Activated CD4-positive, alpha-beta T cell treated with anti-CD3 and anti-CD28 coated beads, Interleukin-2, amount 10 ng/mL, durations not matched to agents 7 days and 5 days (primary cell): ENCODE results near the gene WNT5B. TPM values are rescaled to one million over a fixed set of nuclear protein-coding genes. Genes with fewer than 3 reads are reported as not detected.

Source experiments
- CTCF ChIA-PET: fragments of 350-600 bp; sonication (Branson Sonifier 250); formaldehyde crosslinking; loops from one replicate; lab custom pipeline; 2021; ENCODE audit warnings: antibody characterized with exemption; lab: Charles Lee
- POLR2A ChIA-PET: fragments of 350-600 bp; sonication (Branson Sonifier 250); formaldehyde crosslinking; loops from one replicate; lab custom pipeline; 2021; ENCODE audit warnings: antibody characterized with exemption; lab: Charles Lee
- DNase-seq: peaks from one replicate; pipeline ENCODE4 v3.0.0-alpha.2; 2020
- H3K27ac Mint-ChIP-seq: one replicate; pipeline ENCODE4 v1.8.0; 2021; ENCODE audit warnings: mild to moderate bottlenecking, moderate library complexity, mixed read lengths
- H3K27me3 Mint-ChIP-seq: one replicate; pipeline ENCODE4 v1.8.0; 2021; ENCODE audit warnings: mixed read lengths
- H3K36me3 Mint-ChIP-seq: one replicate; pipeline ENCODE4 v1.8.0; 2021; ENCODE audit warnings: low read depth, mixed read lengths
- H3K4me1 Mint-ChIP-seq: one replicate; pipeline ENCODE4 v1.8.0; 2021; ENCODE audit warnings: mixed read lengths
- H3K4me3 Mint-ChIP-seq: one replicate; pipeline ENCODE4 v1.8.0; 2021; ENCODE audit warnings: mild to moderate bottlenecking, moderate library complexity, mixed read lengths
- H3K9me3 Mint-ChIP-seq: one replicate; pipeline ENCODE4 v1.8.0; 2021; ENCODE audit warnings: mixed read lengths
- total RNA-seq, 2 experiments: library from RNA; stranded (reverse); gene quantifications; one replicate each; pipeline ENCODE4 v1.2.3, GENCODE V29; 2021

The WNT5B gene
- total RNA-seq, 2 experiments from 2014 or later, result 0.15 TPM; not detected in 1

- CTCF ChIA-PET, result interaction anchor here (0.6 to 1.9 kb wide), 5 partner anchors 16 to 487 kb away, joined by 3 to 18 read pairs (median 3); no protein-coding TSS in a partner anchor
- Mint-ChIP-seq H3K9me3 (no peaks in the 10 kb centered on the region), H3K36me3 (no peaks in the 10 kb centered on the region), H3K27ac (no peak overlapping the region), H3K4me3 (no peak overlapping the region), H3K4me1 (peaks cover 43% of the 10 kb centered on the region), H3K27me3 (peaks cover 5% of the 10 kb centered on the region)
- DNase-seq, result no peak
- POLR2A ChIA-PET, result no interaction called here
Observed at GRCh38 chr12:1604464-1604863, 24.6 kb upstream of the WNT5B start.

- Mint-ChIP-seq H3K4me3 (peak overlapping the region; percentile 56), H3K36me3 (no peaks in the 10 kb centered on the region), H3K4me1 (peaks cover 43% of the 10 kb centered on the region), H3K27me3 (peaks cover 5% of the 10 kb centered on the region), H3K27ac (peak overlapping the region; percentile 1), H3K9me3 (no peaks in the 10 kb centered on the region)
- CTCF ChIA-PET, result interaction anchor here (0.5 to 1.9 kb wide), 9 partner anchors 9 to 1223 kb away, joined by 3 to 8 read pairs (median 3); no protein-coding TSS in a partner anchor
- POLR2A ChIA-PET, result no interaction called here
- DNase-seq, result peak; percentile 73
Observed at GRCh38 chr12:1605129-1606020, 23.7 kb upstream of the WNT5B start.

GRCh38 chr12:1606021-1606622 is 22.9 kb upstream of the WNT5B start:
- POLR2A ChIA-PET, result no interaction called here
- peaks cover 5% of the 10 kb centered on the region for H3K27me3 Mint-ChIP-seq
- H3K27ac Mint-ChIP-seq, result peak overlapping the region; percentile 41
- DNase-seq, result peak; percentile 14
- H3K4me1 Mint-ChIP-seq, result peaks cover 36% of the 10 kb centered on the region
- no peaks in the 10 kb centered on the region for H3K36me3 Mint-ChIP-seq
- no peaks in the 10 kb centered on the region for H3K9me3 Mint-ChIP-seq
- peak overlapping the region; percentile 56 for H3K4me3 Mint-ChIP-seq
- CTCF ChIA-PET, result interaction anchor here (0.9 to 1.9 kb wide), 5 partner anchors 8 to 488 kb away, joined by 3 to 8 read pairs (median 3); no protein-coding TSS in a partner anchor

- H3K9me3 Mint-ChIP-seq, result no peaks in the 10 kb centered on the region
- H3K27me3 Mint-ChIP-seq, result peaks cover 12% of the 10 kb centered on the region
- no peak for DNase-seq
- H3K36me3 Mint-ChIP-seq, result no peaks in the 10 kb centered on the region
- ChIA-PET CTCF (interaction anchor here (0.7 to 1.8 kb wide), 2 partner anchors 15 to 628 kb away, joined by 4 to 5 read pairs; no protein-coding TSS in a partner anchor), POLR2A (no interaction called here)
- H3K4me3 Mint-ChIP-seq, result no peak overlapping the region
- H3K4me1 Mint-ChIP-seq, result peaks cover 22% of the 10 kb centered on the region
- no peak overlapping the region for H3K27ac Mint-ChIP-seq
Observed at GRCh38 chr12:1607940-1608712, 20.9 kb upstream of the WNT5B start.

GRCh38 chr12:1608713-1609119 is 20.3 kb upstream of the WNT5B start:
- no peaks in the 10 kb centered on the region for H3K36me3 Mint-ChIP-seq
- POLR2A ChIA-PET, result no interaction called here
- peaks cover 22% of the 10 kb centered on the region for H3K4me1 Mint-ChIP-seq
- H3K4me3 Mint-ChIP-seq, result no peak overlapping the region
- no peaks in the 10 kb centered on the region for H3K9me3 Mint-ChIP-seq
- no peak for DNase-seq
- H3K27ac Mint-ChIP-seq, result no peak overlapping the region
- peaks cover 12% of the 10 kb centered on the region for H3K27me3 Mint-ChIP-seq
- CTCF ChIA-PET, result interaction anchor here (1.8 kb wide), 1 partner anchor 16 kb away, joined by 5 read pairs; no protein-coding TSS in a partner anchor

GRCh38 chr12:1610072-1610643 is 18.9 kb upstream of the WNT5B start:
- DNase-seq, result no peak
- Mint-ChIP-seq H3K27me3 (peaks cover 12% of the 10 kb centered on the region), H3K4me1 (peaks cover 12% of the 10 kb centered on the region), H3K36me3 (no peaks in the 10 kb centered on the region), H3K27ac (no peak overlapping the region), H3K9me3 (no peaks in the 10 kb centered on the region), H3K4me3 (no peak overlapping the region)
- ChIA-PET POLR2A (no interaction called here), CTCF (no interaction called here)

- no peaks in the 10 kb centered on the region for H3K9me3 Mint-ChIP-seq
- H3K27ac Mint-ChIP-seq, result no peak overlapping the region
- POLR2A ChIA-PET, result no interaction called here
- H3K27me3 Mint-ChIP-seq, result peaks cover 12% of the 10 kb centered on the region
- H3K36me3 Mint-ChIP-seq, result no peaks in the 10 kb centered on the region
- DNase-seq, result no peak
- H3K4me1 Mint-ChIP-seq, result peaks cover 13% of the 10 kb centered on the region
- H3K4me3 Mint-ChIP-seq, result no peak overlapping the region
- CTCF ChIA-PET, result interaction anchor here (0.6 to 1.3 kb wide), 3 partner anchors 20 to 84 kb away, joined by 3 to 4 read pairs (median 3); no protein-coding TSS in a partner anchor
Observed at GRCh38 chr12:1611803-1612572, 17.0 kb upstream of the WNT5B start.

GRCh38 chr12:1613860-1614259 is 15.2 kb upstream of the WNT5B start:
- ChIA-PET POLR2A (no interaction called here), CTCF (interaction anchor here (1.2 to 1.5 kb wide), 3 partner anchors 8 to 495 kb away, joined by 3 to 6 read pairs (median 4); no protein-coding TSS in a partner anchor)
- H3K27me3 Mint-ChIP-seq, result peaks cover 13% of the 10 kb centered on the region
- H3K9me3 Mint-ChIP-seq, result no peaks in the 10 kb centered on the region
- no peak overlapping the region for H3K27ac Mint-ChIP-seq
- DNase-seq, result no peak
- H3K4me3 Mint-ChIP-seq, result no peak overlapping the region
- H3K4me1 Mint-ChIP-seq, result peaks cover 15% of the 10 kb centered on the region
- H3K36me3 Mint-ChIP-seq, result no peaks in the 10 kb centered on the region

GRCh38 chr12:1614360-1614759 is 14.7 kb upstream of the WNT5B start:
- ChIA-PET POLR2A (no interaction called here), CTCF (interaction anchor here (1.2 to 2.2 kb wide), 3 partner anchors 8 to 21 kb away, joined by 4 to 8 read pairs (median 6); no protein-coding TSS in a partner anchor)
- H3K36me3 Mint-ChIP-seq, result no peaks in the 10 kb centered on the region
- no peak for DNase-seq
- no peak overlapping the region for H3K4me3 Mint-ChIP-seq
- H3K27me3 Mint-ChIP-seq, result peaks cover 13% of the 10 kb centered on the region
- H3K9me3 Mint-ChIP-seq, result no peaks in the 10 kb centered on the region
- no peak overlapping the region for H3K27ac Mint-ChIP-seq
- H3K4me1 Mint-ChIP-seq, result peaks cover 17% of the 10 kb centered on the region

GRCh38 chr12:1616233-1617066 is 12.6 kb upstream of the WNT5B start:
- Mint-ChIP-seq H3K4me3 (no peak overlapping the region), H3K27me3 (peaks cover 13% of the 10 kb centered on the region), H3K9me3 (no peaks in the 10 kb centered on the region), H3K36me3 (no peaks in the 10 kb centered on the region), H3K27ac (no peak overlapping the region), H3K4me1 (peaks cover 25% of the 10 kb centered on the region)
- DNase-seq, result no peak
- ChIA-PET POLR2A (no interaction called here), CTCF (interaction anchor here (1.5 to 2.2 kb wide), 3 partner anchors 13 to 37 kb away, joined by 3 to 8 read pairs (median 5); partner anchors contain the start of gene WNT5B)

GRCh38 chr12:1618489-1618888 is 10.5 kb upstream of the WNT5B start:
- CTCF ChIA-PET, result interaction anchor here (0.9 to 1.5 kb wide), 2 partner anchors 35 to 36 kb away, joined by 3 read pairs; no protein-coding TSS in a partner anchor

More at GRCh38 chr12:1618489-1618888, 10.5 kb upstream of the WNT5B start:
- H3K36me3 Mint-ChIP-seq, result no peaks in the 10 kb centered on the region
- POLR2A ChIA-PET, result no interaction called here
- peaks cover 7% of the 10 kb centered on the region for H3K27me3 Mint-ChIP-seq
- no peaks in the 10 kb centered on the region for H3K9me3 Mint-ChIP-seq
- peaks cover 25% of the 10 kb centered on the region for H3K4me1 Mint-ChIP-seq
- no peak overlapping the region for H3K27ac Mint-ChIP-seq
- no peak overlapping the region for H3K4me3 Mint-ChIP-seq
- DNase-seq, result no peak
